Breast epithelium (tissue), 4 donors: Measurements from ENCODE around the gene ISCU. TPM values are rescaled to one million over a fixed set of nuclear protein-coding genes. Genes with fewer than 3 reads are reported as not detected.

Source experiments
- DNase-seq, 2 donors: peaks; one replicate each; pipeline ENCODE4 v3.0.0-alpha.2; 2019; ENCODE audit warnings: low spot score in 2 of 2
- H3K27ac ChIP-seq, 2 donors: fragments of 200-600 bp; sonication (generic) in 1 of 2; one replicate each; pipeline ENCODE4 v1.5.1; 2016 to 2019; ENCODE audit warnings: mild to moderate bottlenecking in 1 of 2
- H3K27me3 ChIP-seq, 2 donors: fragments of 200-600 bp; sonication (generic) in 1 of 2; one replicate each; pipeline versions ENCODE4 v1.5.1 to v1.6.0; 2017 to 2019; ENCODE audit warnings: control low read depth in 1 of 2, mild to moderate bottlenecking in 1 of 2
- H3K36me3 ChIP-seq: fragments of 200-600 bp; one replicate; pipeline ENCODE4 v1.5.1; 2019
- H3K4me1 ChIP-seq, 2 donors: fragments of 200-600 bp; sonication (generic); one replicate each; pipeline ENCODE4 v1.5.1; 2016 to 2019; ENCODE audit warnings: control low read depth in 1 of 2
- H3K4me3 ChIP-seq, 3 donors: fragments of 200-600 bp; sonication (generic); 1 replicate in 2 of 3; 2 replicates in 1 of 3; pipeline ENCODE4 v1.5.1; 2016 to 2019; ENCODE audit warnings: mild to moderate bottlenecking in 3 of 3, moderate library complexity in 2 of 3
- H3K9me3 ChIP-seq, 2 donors: fragments of 200-600 bp; sonication (generic) in 1 of 2; one replicate each; pipeline ENCODE4 v1.5.1; 2016 to 2019; ENCODE audit warnings: control low read depth in 1 of 2
- POLR2A ChIP-seq: fragments of 450-650 bp; IDR thresholded peaks from one replicate; pipeline ENCODE4 v1.6.1; 2016; ENCODE audit warnings: antibody characterized with exemption, mild to moderate bottlenecking, moderate library complexity
- POLR2AphosphoS5 ChIP-seq, 3 donors: sonication (generic); formaldehyde crosslinking; IDR thresholded peaks; one replicate each; pipeline ENCODE4 v1.6.1; 2017; ENCODE audit warnings: antibody characterized with exemption in 3 of 3
- intact Hi-C: fragments of 100-400 bp; cut with DNase I; formaldehyde crosslinking; loops from one replicate; pipeline ENCODE4 v1.15.1; 2023; ENCODE audit warnings: low total_unique reads
- total RNA-seq, 3 donors: library from RNA; depleted of rRNA; stranded (reverse); fragments of >200 nt; gene quantifications; one replicate each; pipeline ENCODE4 v1.1.0, GENCODE V29; 2016
- TF ChIP-seq, protein P1 (sequence below), 3 donors: fragments of 450-650 bp; IDR thresholded peaks; one replicate each; pipeline ENCODE4 v1.5.1; 2016 to 2017; ENCODE audit warnings: antibody characterized with exemption in 3 of 3, mild to moderate bottlenecking in 3 of 3, moderate library complexity in 3 of 3

Gene ISCU
- 100 to 1,000 TPM; 220 to 328 (median 227) TPM for total RNA-seq

DNA sequence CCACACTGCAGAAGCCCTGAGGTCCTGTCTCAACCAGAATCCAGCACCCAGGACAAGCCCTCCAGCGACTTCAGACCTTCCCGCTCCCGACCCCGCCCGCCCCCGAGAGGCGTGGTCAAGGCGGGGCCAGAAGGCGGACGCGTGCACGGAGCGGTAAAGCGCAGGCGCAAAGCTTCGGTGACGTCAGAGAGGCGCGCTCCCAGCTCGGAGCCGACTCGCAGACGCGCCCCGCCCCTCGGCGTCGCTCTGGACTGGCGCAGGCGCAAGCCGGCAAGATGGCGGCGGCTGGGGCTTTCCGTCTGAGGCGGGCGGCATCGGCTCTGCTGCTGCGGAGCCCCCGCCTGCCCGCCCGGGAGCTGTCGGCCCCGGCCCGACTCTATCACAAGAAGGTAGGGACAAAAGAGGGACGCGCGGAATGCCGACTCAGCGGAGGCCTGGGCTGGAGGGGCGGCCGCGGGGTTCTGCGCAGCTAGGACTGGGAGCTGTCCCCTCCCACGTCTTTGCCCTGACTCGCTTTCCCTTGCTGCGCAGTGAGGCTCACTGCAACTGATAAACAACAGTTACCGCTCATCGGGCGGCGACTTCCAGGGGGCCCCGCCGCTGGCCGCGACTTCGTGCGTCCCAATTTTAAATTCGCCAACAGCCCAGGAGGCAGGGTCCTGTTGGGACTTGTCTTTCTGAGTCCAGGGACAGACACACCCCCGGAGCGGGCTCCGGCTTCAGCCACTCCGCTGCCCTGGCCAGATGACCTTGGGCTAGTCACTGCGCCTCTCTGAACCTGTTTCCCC, at the start of gene ISCU:
Gene ISCU (plus strand): TSS at position 249 of the 788 bp plus-strand sequence. CDS start 27 bp downstream, at position 276.
- TF ChIP-seq POLR2A: peak; percentile 56
- TF ChIP-seq POLR2AphosphoS5 (IDR thresholded peaks at IDR 0.05): peak; percentile 83 to 89 (median 88)
- TF ChIP-seq, protein P1, sequence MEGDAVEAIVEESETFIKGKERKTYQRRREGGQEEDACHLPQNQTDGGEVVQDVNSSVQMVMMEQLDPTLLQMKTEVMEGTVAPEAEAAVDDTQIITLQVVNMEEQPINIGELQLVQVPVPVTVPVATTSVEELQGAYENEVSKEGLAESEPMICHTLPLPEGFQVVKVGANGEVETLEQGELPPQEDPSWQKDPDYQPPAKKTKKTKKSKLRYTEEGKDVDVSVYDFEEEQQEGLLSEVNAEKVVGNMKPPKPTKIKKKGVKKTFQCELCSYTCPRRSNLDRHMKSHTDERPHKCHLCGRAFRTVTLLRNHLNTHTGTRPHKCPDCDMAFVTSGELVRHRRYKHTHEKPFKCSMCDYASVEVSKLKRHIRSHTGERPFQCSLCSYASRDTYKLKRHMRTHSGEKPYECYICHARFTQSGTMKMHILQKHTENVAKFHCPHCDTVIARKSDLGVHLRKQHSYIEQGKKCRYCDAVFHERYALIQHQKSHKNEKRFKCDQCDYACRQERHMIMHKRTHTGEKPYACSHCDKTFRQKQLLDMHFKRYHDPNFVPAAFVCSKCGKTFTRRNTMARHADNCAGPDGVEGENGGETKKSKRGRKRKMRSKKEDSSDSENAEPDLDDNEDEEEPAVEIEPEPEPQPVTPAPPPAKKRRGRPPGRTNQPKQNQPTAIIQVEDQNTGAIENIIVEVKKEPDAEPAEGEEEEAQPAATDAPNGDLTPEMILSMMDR (IDR thresholded peaks at IDR 0.05): no peak
- H3K36me3 ChIP-seq: no peaks in the 10 kb centered on the region
- peak within 1 kb of the TSS; percentile 91 to 95 for H3K27ac ChIP-seq
- no peaks in the 10 kb centered on the region for H3K9me3 ChIP-seq
- H3K4me1 ChIP-seq: peaks cover 0 to 6% of the 10 kb centered on the region in 2 donors
- H3K4me3 ChIP-seq: peak within 1 kb of the TSS; percentile 93 to 100 (median 98)
- peak; percentile 96 to 98 for DNase-seq
- intact Hi-C loops: loop anchor here (5.0 to 10.0 kb wide), 2 partner anchors 242 to 530 kb away; partner anchors contain the start of gene ALKBH2
- H3K27me3 ChIP-seq: no peaks in the 10 kb centered on the region

DNA sequence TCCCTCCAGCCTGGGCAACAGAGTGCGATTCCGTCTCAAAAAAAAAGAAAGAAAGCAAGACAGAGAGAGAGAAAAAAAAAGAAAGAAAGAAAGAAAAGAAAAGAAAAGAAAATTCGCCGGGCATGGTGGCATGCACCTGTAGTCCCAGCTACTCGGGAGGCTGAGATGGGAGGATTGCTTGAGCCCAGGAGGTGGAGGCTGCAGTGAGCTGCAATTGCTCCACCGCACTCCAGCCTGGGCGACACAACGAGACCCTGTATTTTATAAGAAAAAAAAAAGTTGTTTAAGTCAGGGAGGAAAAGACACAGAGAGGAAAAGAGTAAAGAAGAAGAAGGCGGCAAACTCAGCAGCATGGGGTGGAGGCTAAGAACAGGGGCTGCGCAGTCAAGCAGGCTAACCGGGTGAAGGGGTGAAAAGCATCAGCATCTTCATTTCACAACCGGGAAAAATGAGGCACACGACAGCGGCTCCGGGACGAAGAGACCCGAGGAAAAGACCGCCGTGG, 47.9 kb upstream of the ISCU start:
- H3K9me3 ChIP-seq: no peaks in the 10 kb centered on the region
- H3K36me3 ChIP-seq: no peaks in the 10 kb centered on the region
- H3K4me3 ChIP-seq: peak overlapping the region; percentile 87 to 92 (median 87)
- TF ChIP-seq POLR2AphosphoS5 (IDR thresholded peaks at IDR 0.05) (no peak), POLR2A (no peak)
- TF ChIP-seq, protein P1 (IDR thresholded peaks at IDR 0.05): no peak
- no peak for DNase-seq
- H3K27ac ChIP-seq: peak overlapping the region in 1 of 2 donors; percentile 45
- peaks cover 0 to 8% of the 10 kb centered on the region in 2 donors for H3K4me1 ChIP-seq
- H3K27me3 ChIP-seq: no peaks in the 10 kb centered on the region
- intact Hi-C loops: loop anchor here (10.0 kb wide), 1 partner anchor 170 kb away; no protein-coding TSS in a partner anchor

DNA sequence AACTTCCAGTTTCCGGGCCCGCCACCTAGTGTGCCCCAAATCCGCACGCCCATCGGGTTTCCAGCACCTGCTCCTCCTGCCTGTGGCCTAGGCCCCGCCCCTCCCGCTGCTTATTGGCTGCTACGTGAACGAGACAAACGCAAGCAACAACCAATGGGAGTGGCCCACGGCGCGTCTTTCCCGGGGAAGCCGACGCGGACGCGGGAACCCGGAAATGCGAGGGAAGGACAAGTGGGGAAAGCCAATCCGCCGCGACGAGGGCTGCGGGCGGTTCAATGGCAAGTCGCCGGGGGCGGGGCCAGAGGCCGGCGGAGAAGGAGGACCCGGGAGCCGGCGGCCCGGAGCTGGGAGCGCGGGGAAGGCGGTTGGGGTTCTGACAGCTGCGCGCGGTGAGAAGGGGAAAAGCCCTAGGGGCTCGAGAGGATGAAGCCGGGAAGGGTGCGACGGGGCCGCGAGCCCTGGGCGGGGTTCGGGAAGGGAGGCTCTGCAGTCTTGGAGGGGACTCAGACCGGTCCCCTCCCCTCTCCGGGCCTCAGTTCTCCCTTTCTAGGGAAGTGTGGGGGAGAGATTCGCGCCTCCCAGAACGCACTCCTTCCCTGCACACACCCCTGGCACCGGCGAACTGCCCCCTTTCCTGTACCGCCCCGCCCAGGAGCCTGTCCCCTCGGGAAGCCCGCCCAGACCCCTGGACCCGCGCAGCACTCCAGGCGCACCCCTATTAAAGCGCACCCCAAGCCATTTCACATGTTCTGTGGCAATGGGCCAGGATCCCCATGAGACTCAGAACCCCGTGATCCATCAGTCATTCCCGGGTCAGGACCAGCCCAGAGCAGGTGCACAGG, 47.2 kb upstream of the ISCU start, which contains the start of gene FICD:
Gene FICD (plus strand): TSS at position 305 of the 842 bp plus-strand sequence. CDS start 1,696 bp downstream, outside the sequence.
- Histone ChIP-seq H3K27me3 (no peaks in the 10 kb centered on the region), H3K9me3 (no peaks in the 10 kb centered on the region), H3K4me1 (peaks cover 0 to 8% of the 10 kb centered on the region in 2 donors), H3K27ac (peak within 1 kb of the TSS; percentile 77 to 79), H3K4me3 (peak within 1 kb of the TSS; percentile 87 to 92 (median 87)), H3K36me3 (no peaks in the 10 kb centered on the region)
- intact Hi-C loops: loop anchor here (10.0 kb wide), 1 partner anchor 170 kb away; no protein-coding TSS in a partner anchor
- TF ChIP-seq POLR2A (no peak), POLR2AphosphoS5 (IDR thresholded peaks at IDR 0.05) (peak; percentile 62 to 71 (median 64))
- DNase-seq: peak; percentile 100

DNA sequence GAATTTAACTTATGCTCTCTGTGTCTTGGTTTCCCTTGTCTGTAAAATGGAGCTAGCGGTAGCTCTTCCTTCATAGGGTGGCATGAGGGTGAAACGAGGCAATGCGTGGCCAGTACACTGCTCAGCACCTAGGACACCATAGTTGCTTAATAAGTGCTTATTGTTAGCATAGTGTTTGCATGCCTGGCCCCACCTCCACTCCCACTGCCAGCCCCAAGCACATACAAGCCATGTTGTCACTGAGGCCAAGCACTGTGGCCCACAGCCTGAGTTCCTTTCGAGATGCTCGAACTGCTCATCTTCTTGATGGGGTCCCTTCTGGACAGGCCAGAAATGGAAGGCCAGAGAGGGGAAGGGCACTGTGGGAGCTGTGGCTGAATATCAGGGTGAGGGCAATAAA, 46.5 kb upstream of the ISCU start:
- Histone ChIP-seq H3K27ac (peak overlapping the region in 1 of 2 donors; percentile 77), H3K36me3 (no peaks in the 10 kb centered on the region)

More for the DNA sequence above, 46.5 kb upstream of the ISCU start:
- Histone ChIP-seq H3K4me3 (peak overlapping the region; percentile 87 to 92 (median 87)), H3K9me3 (no peaks in the 10 kb centered on the region), H3K27me3 (no peaks in the 10 kb centered on the region), H3K4me1 (peaks cover 0 to 8% of the 10 kb centered on the region in 2 donors)
- intact Hi-C loops: loop anchor here (10.0 kb wide), 1 partner anchor 171 kb away; no protein-coding TSS in a partner anchor
- TF ChIP-seq POLR2AphosphoS5 (IDR thresholded peaks at IDR 0.05) (no peak), POLR2A (no peak)
- TF ChIP-seq, protein P1 (IDR thresholded peaks at IDR 0.05): no peak
- DNase-seq: no peak
